Fibroblast of mammary gland (primary cell): ENCODE data around the gene STRAP.
"Not testable (repeated sequence)": the region's sequence is repeated elsewhere in the genome, so short reads cannot be mapped to it uniquely, and the experiment has no call there.

Experiments used
- DNase-seq: peaks from one replicate; pipeline ENCODE4 v3.0.0-alpha.2; 2010; ENCODE audit warnings: low read depth
- H3K4me3 ChIP-seq: 2 replicates; pipeline ENCODE4 v1.5.1; 2011; ENCODE audit warnings: low read depth, mild to moderate bottlenecking, low read length, moderate library complexity; ENCODE audit not compliant: control insufficient read depth
- CTCF ChIP-seq: conservative IDR thresholded peaks from 2 replicates; pipeline ENCODE4 v1.5.1; 2011; ENCODE audit warnings: low read depth, low read length, inconsistent platforms; ENCODE audit not compliant: control insufficient read depth, insufficient read depth

Gene STRAP

GRCh38 chr12:15932327-15932726, 50.1 kb downstream of the STRAP start:
- TF ChIP-seq CTCF, result no peak
- no peak for DNase-seq
- H3K4me3 ChIP-seq, result no peak overlapping the region

GRCh38 chr12:15932971-15933370, 50.8 kb downstream of the STRAP start:
- TF ChIP-seq CTCF, result no peak
- no peak for DNase-seq
- H3K4me3 ChIP-seq, result no peak overlapping the region

- no peak overlapping the region for H3K4me3 ChIP-seq
- no peak for DNase-seq
- TF ChIP-seq CTCF, result no peak
These were observed 51.6 kb downstream of the STRAP start for GRCh38 chr12:15933751-15934150.

GRCh38 chr12:15936751-15937150, 54.6 kb downstream of the STRAP start:
- no peak overlapping the region for H3K4me3 ChIP-seq
- no peak for TF ChIP-seq CTCF
- DNase-seq, result no peak

GRCh38 chr12:15937902-15938301, 55.7 kb downstream of the STRAP start:
- DNase-seq, result no peak

GRCh38 chr12:15939111-15939510, 56.9 kb downstream of the STRAP start:
- no peak for TF ChIP-seq CTCF
- no peak for DNase-seq
- no peak overlapping the region for H3K4me3 ChIP-seq

More at GRCh38 chr12:15937902-15938301, 55.7 kb downstream of the STRAP start:
- no peak for TF ChIP-seq CTCF
- no peak overlapping the region for H3K4me3 ChIP-seq

- no peak for TF ChIP-seq CTCF
- no peak for DNase-seq
These were observed 60.3 kb downstream of the STRAP start for GRCh38 chr12:15942475-15942874.

GRCh38 chr12:15943519-15943918, 61.3 kb downstream of the STRAP start:
- H3K4me3 ChIP-seq, DNase-seq: not testable (repeated sequence)

More at GRCh38 chr12:15942475-15942874, 60.3 kb downstream of the STRAP start:
- no peak overlapping the region for H3K4me3 ChIP-seq

GRCh38 chr12:15948461-15948860, 66.3 kb downstream of the STRAP start:
- H3K4me3 ChIP-seq, DNase-seq: not testable (repeated sequence)
